Fibroblast of peridontal ligament (primary cell): ENCODE results near the gene ARHGAP21.
A peak's percentile ranks its signal among the peaks of the same experiment; 100 is the strongest.
"Not testable (repeated sequence)": the region's sequence is repeated elsewhere in the genome, so short reads cannot be mapped to it uniquely, and the experiment has no call there.

Experiments used
- DNase-seq: peaks from one replicate; pipeline ENCODE4 v3.0.0-alpha.2; 2010; ENCODE audit errors: extremely low read depth

ARHGAP21 gene

GRCh38 chr10:24723788-24724380, at the start of gene ARHGAP21:
Gene ARHGAP21, minus strand, starts transcription at chr10:24723887. Its CDS starts 1,988 bp downstream, at chr10:24721899.
- peak; percentile 71 for DNase-seq

GRCh38 chr10:24771943-24772694, 48.4 kb upstream of the ARHGAP21 start:
- peak; percentile 44 for DNase-seq

GRCh38 chr10:24764991-24765390, 41.3 kb upstream of the ARHGAP21 start:
- not testable (repeated sequence) for DNase-seq

GRCh38 chr10:24762966-24763623, 39.4 kb upstream of the ARHGAP21 start:
- peak; percentile 23 for DNase-seq

GRCh38 chr10:24762161-24762924, 38.7 kb upstream of the ARHGAP21 start:
- peak; percentile 31 for DNase-seq

GRCh38 chr10:24759672-24760071, 36.0 kb upstream of the ARHGAP21 start:
- no peak for DNase-seq

- DNase-seq: not testable (repeated sequence)
Observed at GRCh38 chr10:24758254-24758653, 34.6 kb upstream of the ARHGAP21 start.

GRCh38 chr10:24756283-24756682, 32.6 kb upstream of the ARHGAP21 start:
- no peak for DNase-seq

- DNase-seq: no peak
Observed at GRCh38 chr10:24751716-24752115, 28.0 kb upstream of the ARHGAP21 start.

- no peak for DNase-seq
Observed at GRCh38 chr10:24750695-24751094, 27.0 kb upstream of the ARHGAP21 start.

GRCh38 chr10:24748214-24748613, 24.5 kb upstream of the ARHGAP21 start:
- DNase-seq: no peak

GRCh38 chr10:24744946-24745345, 21.3 kb upstream of the ARHGAP21 start:
- no peak for DNase-seq

- no peak for DNase-seq
Observed at GRCh38 chr10:24740714-24741113, 17.0 kb upstream of the ARHGAP21 start.

GRCh38 chr10:24737001-24737400, 13.3 kb upstream of the ARHGAP21 start:
- DNase-seq: no peak

GRCh38 chr10:24731942-24732341, 8.3 kb upstream of the ARHGAP21 start:
- DNase-seq: no peak

GRCh38 chr10:24730811-24731210, 7.1 kb upstream of the ARHGAP21 start:
- DNase-seq: no peak

GRCh38 chr10:24727786-24728185, 4.1 kb upstream of the ARHGAP21 start:
- no peak for DNase-seq

GRCh38 chr10:24726626-24727025, 2.9 kb upstream of the ARHGAP21 start:
- DNase-seq: no peak

- not testable (repeated sequence) for DNase-seq
Observed at GRCh38 chr10:24726029-24726428, 2.3 kb upstream of the ARHGAP21 start.

- DNase-seq: peak; percentile 96
Observed at GRCh38 chr10:24724381-24725228, 918 bp upstream of the ARHGAP21 start.

GRCh38 chr10:24723386-24723787, 300 bp downstream of the ARHGAP21 start:
- no peak for DNase-seq
